HepG2 (cell line): Measurements from ENCODE around the gene RASA3. TPM values are rescaled to one million over a fixed set of nuclear protein-coding genes. Genes with fewer than 3 reads are reported as not detected.

Experiments used
- ATAC-seq: fragments of 200-7000 bp; cut with Tn5 transposase; 3 replicates; pipeline ENCODE4 v1.9.1; 2020; ENCODE audit warnings: mild to moderate bottlenecking, moderate library complexity
- BruUV-seq: library from RNA; stranded (reverse); fragments of 400-500 nt; replicated peaks from 2 replicates; lab custom pipeline; 2021; lab: Mats Ljungman, UMichigan
- CTCF ChIA-PET: fragments of 300-600 bp; formaldehyde crosslinking; extraction: SDS; loops from one replicate; lab custom pipeline; 2021; ENCODE audit warnings: low total read pairs, inconsistent platforms, low intra/inter-chr PET ratio; lab: Yijun Ruan, JAX
- POLR2A ChIA-PET: fragments of 350-600 bp; sonication (Branson Sonifier 250); formaldehyde crosslinking; loops from one replicate; lab custom pipeline; 2020; ENCODE audit warnings: antibody characterized with exemption, inconsistent platforms; lab: Yijun Ruan, JAX
- DNase-seq: peaks from one replicate; pipeline ENCODE4 v3.0.0-alpha.2; 2015; ENCODE audit warnings: low spot score
- FAIRE-seq: peaks from 3 replicates; lab custom pipeline; 2011; peaks lifted over from hg19 to GRCh38; lab: Jason Lieb, UNC
- H2AFZ ChIP-seq: one replicate; pipeline ENCODE4 v1.6.1; 2011; ENCODE audit warnings: low read length, inconsistent platforms
- H3K27ac ChIP-seq: fragments of 300-600 bp; 3 replicates; pipeline ENCODE4 v1.8.0; 2011; ENCODE audit warnings: mixed run types, mild to moderate bottlenecking, mixed read lengths, low read length, inconsistent platforms; ENCODE audit not compliant: insufficient read depth; ENCODE audit errors: extremely low read length
- H3K27me3 ChIP-seq, 2 experiments: fragments of 200-600 bp in 1 of 2; 2 replicates in 1 of 2; 3 replicates in 1 of 2; pipeline versions ENCODE4 v1.6.0 to v1.8.0; 2011; ENCODE audit warnings: low read length in 2 of 2, mild to moderate bottlenecking in 2 of 2, moderate library complexity in 2 of 2, inconsistent platforms in 1 of 2; ENCODE audit not compliant: insufficient read depth in 2 of 2, control insufficient read depth in 1 of 2
- H3K36me3 ChIP-seq, 2 experiments: fragments of 200-600 bp in 1 of 2; replicated peaks in 1 of 2; 2 replicates in 1 of 2; 3 replicates in 1 of 2; pipeline versions ENCODE4 v1.5.1 to v1.8.0; 2011; ENCODE audit warnings: low read length in 2 of 2, inconsistent platforms in 1 of 2; ENCODE audit not compliant: insufficient read depth in 2 of 2, control insufficient read depth in 1 of 2
- H3K4me1 ChIP-seq: 2 replicates; pipeline ENCODE4 v1.5.1; 2012; ENCODE audit warnings: low read length, inconsistent platforms; ENCODE audit not compliant: insufficient read depth
- H3K4me2 ChIP-seq: 2 replicates; pipeline ENCODE4 v1.6.0; 2011; ENCODE audit warnings: low read depth, low read length, inconsistent platforms
- H3K4me3 ChIP-seq, 3 experiments: fragments of 200-600 bp in 1 of 3; sonication (generic), shearing (Covaris generic) in 1 of 3; replicated peaks in 1 of 3; 2 replicates each; pipeline ENCODE4 v1.5.1; 2011 to 2016; ENCODE audit warnings: low read length in 3 of 3, inconsistent platforms in 2 of 3, low read depth in 2 of 3, mild to moderate bottlenecking in 2 of 3, control low read depth in 1 of 3, mixed read lengths in 1 of 3; ENCODE audit not compliant: insufficient read depth in 1 of 3
- H3K79me2 ChIP-seq: one replicate; pipeline ENCODE4 v1.6.1; 2011; ENCODE audit warnings: low read length, inconsistent platforms; ENCODE audit not compliant: insufficient read depth
- H3K9ac ChIP-seq: 2 replicates; pipeline ENCODE4 v1.6.0; 2011; ENCODE audit warnings: mild to moderate bottlenecking, low read depth, low read length, inconsistent platforms; ENCODE audit not compliant: insufficient read depth
- H3K9me3 ChIP-seq: 2 replicates; pipeline ENCODE4 v1.5.1; 2012; ENCODE audit warnings: mild to moderate bottlenecking, low read length
- H4K20me1 ChIP-seq: 2 replicates; pipeline ENCODE4 v1.6.0; 2011; ENCODE audit warnings: inconsistent platforms, mild to moderate bottlenecking, low read length, moderate library complexity; ENCODE audit not compliant: insufficient read depth
- AHDC1 ChIP-seq: sonication (generic); formaldehyde crosslinking; IDR thresholded peaks from 2 replicates; pipeline ENCODE4 v1.5.1; 2020; ENCODE audit warnings: mild to moderate bottlenecking, missing genetic modification reagents, borderline replicate concordance
- FOXJ3 ChIP-seq: sonication (generic); formaldehyde crosslinking; IDR thresholded peaks from 2 replicates; pipeline ENCODE4 v1.4.0; 2020; ENCODE audit warnings: missing genetic modification reagents, mild to moderate bottlenecking, borderline replicate concordance
- LBX2 ChIP-seq: sonication (generic); formaldehyde crosslinking; IDR thresholded peaks from 2 replicates; pipeline ENCODE4 v1.5.0; 2020; ENCODE audit warnings: missing genetic modification reagents, mild to moderate bottlenecking, borderline replicate concordance
- MIXL1 ChIP-seq: IDR thresholded peaks from 2 replicates; pipeline ENCODE4 v1.6.1; 2016
- SYNCRIP ChIP-seq: fragments of 200-400 bp; formaldehyde crosslinking; IDR thresholded peaks from 2 replicates; pipeline ENCODE4 v1.6.1; 2018; ENCODE audit warnings: mild to moderate bottlenecking, low read depth, low read length; ENCODE audit not compliant: insufficient read depth
- ZBED4 ChIP-seq: sonication (generic); formaldehyde crosslinking; IDR thresholded peaks from 2 replicates; pipeline ENCODE4 v1.4.0; 2020; ENCODE audit warnings: missing genetic modification reagents, borderline replicate concordance
- ZBTB2 ChIP-seq: sonication (generic); formaldehyde crosslinking; IDR thresholded peaks from 2 replicates; pipeline ENCODE4 v1.8.0; 2022; ENCODE audit warnings: low read depth, missing genetic modification reagents
- ZNF343 ChIP-seq: sonication (generic); formaldehyde crosslinking; IDR thresholded peaks from 2 replicates; pipeline ENCODE4 v1.4.0; 2020; ENCODE audit warnings: mild to moderate bottlenecking, missing genetic modification reagents
- WGBS: methylation state at CpG from one replicate; pipeline ENCODE4 v1.1.6; 2017; ENCODE audit warnings: low lambda C conversion rate; 5-methylcytosine and 5-hydroxymethylcytosine counted together
- in situ Hi-C: cut with HindIII; loops from 2 replicates; pipeline ENCODE4 v1.10.0; 2017; ENCODE audit warnings: low pct_unique_long_range_greater_than_20kb; ENCODE audit not compliant: extremely low pct_ligation_motif_present
- intact Hi-C: fragments of 100-400 bp; cut with micrococcal nuclease; formaldehyde crosslinking; loops from one replicate; pipeline ENCODE4 v1.10.0; 2022; ENCODE audit not compliant: unreplicated experiment
- polyA plus RNA-seq, 8 experiments: library from polyadenylated mRNA; depleted of rRNA in 3 of 8; stranded (reverse) in 7 of 8; unstranded in 1 of 8; fragments of >200 nt; fragmentation: Illumina TruSeq in 4 of 8; extraction: Trizol in 4 of 8; gene quantifications; 2 replicates each; pipeline versions ENCODE4 v1.2.1 to v1.2.3, GENCODE V29; 2011 to 2016; ENCODE audit warnings: low read depth in 4 of 8, missing spikeins in 1 of 8, mixed read lengths in 1 of 8; ENCODE audit not compliant: insufficient read depth in 1 of 8
- total RNA-seq, 5 experiments: library from RNA; depleted of rRNA; stranded (reverse); fragments of >200 nt; fragmentation: Illumina TruSeq; extraction: Trizol; gene quantifications; 2 replicates each; pipeline ENCODE4 v1.2.3, GENCODE V29; 2016; ENCODE audit warnings: low read depth in 1 of 5

RASA3 gene
- total and polyA plus RNA-seq, 2 of the 13 experiments (the other 11 are each of a cell fraction or from before 2014, with no cell fraction given) = 0.05 TPM; not detected in 1

GRCh38 chr13:114087430-114087829 is 45.0 kb downstream of the RASA3 start:
- no TSS peak for BruUV-seq
- no peak overlapping the region for H2AFZ ChIP-seq
- peaks cover 2 to 25% of the 10 kb centered on the region in 2 experiments; a peak in 4 of 5 replicates for H3K27me3 ChIP-seq
- no peaks in the 10 kb centered on the region for H3K79me2 ChIP-seq
- ChIA-PET POLR2A (no interaction called here), CTCF (no interaction called here)
- in situ Hi-C loops (no loop called here), intact Hi-C loops (no loop called here)
- no peak overlapping the region for H3K4me2 ChIP-seq
- WGBS = 33% methylated on average over 5 of the region's 18 CpGs
- H3K9ac ChIP-seq = no peak overlapping the region
- no peak for FAIRE-seq
- H3K4me1 ChIP-seq = no peaks in the 10 kb centered on the region
- H3K4me3 ChIP-seq = no peak overlapping the region
- ATAC-seq = no peak
- peaks cover 5% of the 10 kb centered on the region; the same call in 1 of the 2 replicates for H3K9me3 ChIP-seq
- H4K20me1 ChIP-seq = no peaks in the 10 kb centered on the region
- no peak overlapping the region for H3K27ac ChIP-seq
- no peak for DNase-seq
- no peaks in the 10 kb centered on the region for H3K36me3 ChIP-seq
- no peak for TF ChIP-seq MIXL1 (CRISPR knock-in tag)
- no peak for TF ChIP-seq AHDC1 (CRISPR knock-in tag)
- no peak for TF ChIP-seq ZBTB2 (CRISPR knock-in tag)
- TF ChIP-seq FOXJ3 = no peak
- TF ChIP-seq ZBED4 (CRISPR knock-in tag) = no peak
- TF ChIP-seq ZNF343 (CRISPR knock-in tag) = no peak
- TF ChIP-seq LBX2 = no peak
- no peak for TF ChIP-seq SYNCRIP
